ENCODE measurements around the gene CEP350.

- no peak for TF ChIP-seq CTCF (conservative IDR thresholded peaks at IDR 0.05 in 1 of 2, IDR thresholded peaks at IDR 0.05 in 1 of 2; ENCODE audit: extremely low read depth in 1 of 2, insufficient read depth in 1 of 2, low read depth in 1 of 2, low read length in 2 of 2)
- TF ChIP-seq EZH2 (IDR thresholded peaks at IDR 0.05; ENCODE audit: borderline replicate concordance, low read length) = no peak
These were observed 128.6 kb downstream of the CEP350 start for GRCh38 chr1:180083164-180083563.
